ENCODE results near the gene CLTRN.

CLTRN gene

GRCh38 chrX:15605226-15605625 is 59.4 kb downstream of the CLTRN start:
- no peak for TF ChIP-seq ZNF624 (tag by site-specific recombination; IDR thresholded peaks at IDR 0.05)
- TF ChIP-seq ZNF521 (tag by site-specific recombination; IDR thresholded peaks at IDR 0.05) = no peak
- TF ChIP-seq ZNF660 (tag by site-specific recombination; IDR thresholded peaks at IDR 0.05) = no peak
- TF ChIP-seq PRDM10 (tag by site-specific recombination; IDR thresholded peaks at IDR 0.05) = 0 out of 2 replicates have a peak, but pooled peaks have one; percentile 14
- no peak for TF ChIP-seq GLIS2 (tag by site-specific recombination; IDR thresholded peaks at IDR 0.05)
- Histone ChIP-seq H3K27ac (ENCODE audit: extremely low read depth, low read depth, low read length) (no peak overlapping the region), H3K4me1 (ENCODE audit: control insufficient read depth, insufficient read depth, low read length) (no peaks in the 10 kb centered on the region), H3K36me3 (ENCODE audit: control insufficient read depth in 2 of 2, insufficient read depth in 1 of 2, low read length in 2 of 2) (no peaks in the 10 kb centered on the region), H3K9me3 (ENCODE audit: control insufficient read depth, insufficient read depth, low read depth, low read length) (no peaks in the 10 kb centered on the region), H3K4me3 (ENCODE audit: low read depth, low read length) (no peak overlapping the region)
- ChIA-PET CTCF (interaction anchor here (1.8 kb wide), 1 partner anchor 9 kb away, joined by 8 read pairs; no protein-coding TSS in a partner anchor), POLR2A (no interaction called here)

- Histone ChIP-seq H3K4me3 (ENCODE audit: low read depth, low read length) (no peak overlapping the region), H3K4me1 (ENCODE audit: control insufficient read depth, insufficient read depth, low read length) (no peaks in the 10 kb centered on the region), H3K27ac (ENCODE audit: extremely low read depth, low read depth, low read length) (no peak overlapping the region), H3K36me3 (ENCODE audit: control insufficient read depth in 2 of 2, insufficient read depth in 1 of 2, low read length in 2 of 2) (no peaks in the 10 kb centered on the region), H3K9me3 (ENCODE audit: control insufficient read depth, insufficient read depth, low read depth, low read length) (no peaks in the 10 kb centered on the region)
- TF ChIP-seq SALL2 (tag by site-specific recombination; IDR thresholded peaks at IDR 0.05; ENCODE audit: borderline replicate concordance) = no peak
- no peak for TF ChIP-seq ZNF645 (tag by site-specific recombination; IDR thresholded peaks at IDR 0.05)
- no peak for TF ChIP-seq ZNF518A (tag by site-specific recombination; conservative IDR thresholded peaks at IDR 0.05; ENCODE audit: low read depth)
- ChIA-PET CTCF (interaction anchor here (0.6 to 1.4 kb wide), 2 partner anchors 18 to 33 kb away, joined by 3 to 4 read pairs; no protein-coding TSS in a partner anchor), POLR2A (no interaction called here)
Observed at GRCh38 chrX:15602761-15603160, 61.8 kb downstream of the CLTRN start.

- ChIA-PET POLR2A (no interaction called here), CTCF (interaction anchor here (1.4 kb wide), 1 partner anchor 19 kb away, joined by 4 read pairs; no protein-coding TSS in a partner anchor)
- no peaks in the 10 kb centered on the region for H3K36me3 ChIP-seq (ENCODE audit: control insufficient read depth in 2 of 2, insufficient read depth in 1 of 2, low read length in 2 of 2)
- H3K4me1 ChIP-seq (ENCODE audit: control insufficient read depth, insufficient read depth, low read length) = no peaks in the 10 kb centered on the region
- H3K27ac ChIP-seq (ENCODE audit: extremely low read depth, low read depth, low read length) = no peak overlapping the region
- H3K9me3 ChIP-seq (ENCODE audit: control insufficient read depth, insufficient read depth, low read depth, low read length) = no peaks in the 10 kb centered on the region
- no peak overlapping the region for H3K4me3 ChIP-seq (ENCODE audit: low read depth, low read length)
- TF ChIP-seq ZNF843 (tag by site-specific recombination; IDR thresholded peaks at IDR 0.05) (no peak), FEZF1 (tag by site-specific recombination; IDR thresholded peaks at IDR 0.05) (no peak), ZNF16 (tag by site-specific recombination; IDR thresholded peaks at IDR 0.05; ENCODE audit: low read depth) (no peak), ZNF580 (tag by site-specific recombination; IDR thresholded peaks at IDR 0.05) (no peak), SCRT2 (tag by site-specific recombination; IDR thresholded peaks at IDR 0.05) (no peak), ZNF529 (tag by site-specific recombination; IDR thresholded peaks at IDR 0.05; ENCODE audit: insufficient replicate concordance) (no peak), ZNF548 (tag by site-specific recombination; IDR thresholded peaks at IDR 0.05) (no peak), ZNF518A (tag by site-specific recombination; conservative IDR thresholded peaks at IDR 0.05; ENCODE audit: low read depth) (no peak), ZNF623 (tag by site-specific recombination; IDR thresholded peaks at IDR 0.05) (no peak)
Observed at GRCh38 chrX:15601932-15602331, 62.7 kb downstream of the CLTRN start.
